HuH-7 (cell line): ENCODE measurements around the gene LYG2.
"Not testable (repeated sequence)": the region's sequence is repeated elsewhere in the genome, so short reads cannot be mapped to it uniquely, and the experiment has no call there.

Source experiments
- DNase-seq: peaks from one replicate; pipeline ENCODE4 v3.0.0; 2011; ENCODE audit warnings: low spot score

Gene LYG2, protein sequence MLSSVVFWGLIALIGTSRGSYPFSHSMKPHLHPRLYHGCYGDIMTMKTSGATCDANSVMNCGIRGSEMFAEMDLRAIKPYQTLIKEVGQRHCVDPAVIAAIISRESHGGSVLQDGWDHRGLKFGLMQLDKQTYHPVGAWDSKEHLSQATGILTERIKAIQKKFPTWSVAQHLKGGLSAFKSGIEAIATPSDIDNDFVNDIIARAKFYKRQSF

DNA sequence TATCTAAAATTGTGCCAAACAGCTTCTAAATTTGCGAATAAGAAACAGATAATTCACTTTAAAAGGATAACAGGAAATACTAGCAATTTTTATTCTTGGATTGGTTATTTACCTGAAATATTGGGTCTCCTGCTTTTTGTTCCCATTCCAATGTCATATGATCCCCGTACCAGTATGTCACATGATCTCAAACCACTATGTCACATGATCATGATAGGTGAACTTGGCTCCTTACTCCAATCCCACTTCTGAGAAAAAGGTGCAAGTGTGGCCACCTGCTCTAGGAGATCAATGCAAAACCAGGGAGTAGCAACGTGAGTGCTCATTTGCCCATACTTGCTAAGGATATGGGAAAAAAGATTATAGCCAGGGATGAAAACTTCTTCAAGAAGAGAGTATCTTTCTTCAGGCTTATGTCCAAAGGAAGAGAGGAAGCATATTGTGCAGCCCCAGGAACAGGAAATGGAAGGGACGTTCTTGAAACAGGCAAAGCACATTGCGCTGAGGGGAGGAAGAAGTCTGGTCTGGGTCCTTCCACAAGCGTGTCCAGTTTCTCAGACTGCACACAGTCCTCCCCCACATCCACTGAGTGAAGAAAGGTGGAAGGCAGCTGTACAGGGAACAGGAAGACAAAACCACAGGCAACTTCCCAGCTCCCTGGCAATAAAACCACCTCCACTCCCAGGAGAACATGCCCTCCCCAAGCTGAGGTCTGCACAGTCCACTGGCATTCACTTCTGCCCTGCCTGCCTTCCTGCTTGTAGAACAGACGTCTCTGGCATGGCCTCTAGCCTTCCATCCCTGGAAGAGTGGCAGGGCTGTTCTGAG, at the start of gene LYG2:
TSS of gene LYG2 (minus strand) at position 176 of the 828 bp plus-strand sequence. CDS start 1,406 bp downstream, outside the sequence.
- no peak for DNase-seq

DNA sequence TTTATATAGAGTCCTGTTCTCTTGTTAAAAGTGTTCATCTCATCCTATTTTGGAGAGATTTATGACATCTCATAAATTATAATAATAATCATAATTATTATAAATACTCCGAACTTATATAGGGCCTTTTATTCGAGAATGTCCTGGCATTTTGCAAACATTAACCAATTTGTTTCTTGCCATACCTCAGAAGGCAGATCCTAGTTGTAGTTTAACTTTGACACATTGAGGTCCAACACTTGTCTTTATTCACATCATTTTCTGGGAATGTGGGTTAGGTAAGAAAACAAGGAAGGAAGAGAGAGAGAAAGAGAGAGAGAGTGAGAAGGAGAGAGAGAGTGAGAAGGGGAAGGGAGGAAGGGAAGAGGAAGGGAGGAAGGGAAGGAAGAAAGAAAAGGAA, 45.6 kb upstream of the LYG2 start, which contains the start of gene LYG1:
TSS of gene LYG1 (minus strand) at position 101 of the 400 bp plus-strand sequence. CDS start 5,527 bp downstream, outside the sequence.
- DNase-seq, result not testable (repeated sequence)

DNA sequence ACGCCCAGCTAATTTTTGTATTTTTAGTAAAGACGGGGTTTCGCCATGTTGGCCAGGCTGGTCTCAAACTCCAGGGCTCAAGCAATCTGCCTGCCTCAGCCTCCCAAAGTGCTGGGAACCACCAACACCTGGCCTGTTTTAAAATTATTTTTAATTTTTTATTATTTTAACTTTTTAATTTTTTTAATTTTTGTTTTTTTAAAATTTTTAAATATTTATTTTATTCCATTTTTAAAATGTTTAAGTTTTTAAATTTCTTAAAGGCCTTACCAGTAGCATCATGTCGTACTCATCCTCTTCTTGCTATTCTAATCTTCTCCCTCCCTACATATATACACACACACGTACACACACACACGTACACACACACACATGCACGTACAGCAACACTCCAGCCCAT, 44.1 kb upstream of the LYG2 start:
- no peak for DNase-seq

DNA sequence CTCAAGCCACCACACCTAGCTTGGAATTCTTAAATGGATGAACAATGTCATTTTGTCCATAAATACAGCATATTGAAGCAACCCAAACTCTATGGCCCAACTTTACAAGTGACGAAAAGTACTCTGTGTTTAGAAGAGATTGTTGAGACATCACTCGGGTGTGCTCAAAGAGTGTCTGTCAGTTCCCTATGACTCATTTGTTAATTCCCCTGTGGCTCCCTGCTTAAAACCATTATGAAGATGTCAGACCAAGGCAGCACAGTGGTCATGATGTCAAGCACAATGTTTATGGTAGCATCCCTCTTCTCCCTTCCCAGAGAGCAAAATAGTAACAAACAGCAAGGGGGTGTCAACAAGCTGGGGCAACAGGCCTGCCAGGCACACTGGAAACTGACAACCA, 42.5 kb upstream of the LYG2 start:
- DNase-seq, result no peak

DNA sequence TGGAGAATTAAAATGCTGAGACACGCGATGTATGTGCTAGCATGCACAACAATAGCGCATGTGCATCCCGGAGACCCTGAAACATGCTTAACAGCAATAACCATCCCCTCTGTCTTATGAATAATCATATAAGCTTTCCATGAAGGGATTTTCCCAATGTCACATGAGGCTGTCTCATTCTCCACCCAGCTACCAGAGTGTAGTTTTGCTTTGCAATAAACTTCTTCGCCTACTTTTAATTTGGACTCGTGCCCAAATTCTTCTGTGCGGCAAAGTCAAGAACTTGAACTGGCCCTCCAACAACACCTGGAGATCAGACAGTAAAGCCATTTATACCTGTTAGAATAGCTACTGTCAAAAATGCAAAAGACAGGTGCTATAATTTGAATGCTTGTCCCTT, 30.1 kb upstream of the LYG2 start:
- no peak for DNase-seq

DNA sequence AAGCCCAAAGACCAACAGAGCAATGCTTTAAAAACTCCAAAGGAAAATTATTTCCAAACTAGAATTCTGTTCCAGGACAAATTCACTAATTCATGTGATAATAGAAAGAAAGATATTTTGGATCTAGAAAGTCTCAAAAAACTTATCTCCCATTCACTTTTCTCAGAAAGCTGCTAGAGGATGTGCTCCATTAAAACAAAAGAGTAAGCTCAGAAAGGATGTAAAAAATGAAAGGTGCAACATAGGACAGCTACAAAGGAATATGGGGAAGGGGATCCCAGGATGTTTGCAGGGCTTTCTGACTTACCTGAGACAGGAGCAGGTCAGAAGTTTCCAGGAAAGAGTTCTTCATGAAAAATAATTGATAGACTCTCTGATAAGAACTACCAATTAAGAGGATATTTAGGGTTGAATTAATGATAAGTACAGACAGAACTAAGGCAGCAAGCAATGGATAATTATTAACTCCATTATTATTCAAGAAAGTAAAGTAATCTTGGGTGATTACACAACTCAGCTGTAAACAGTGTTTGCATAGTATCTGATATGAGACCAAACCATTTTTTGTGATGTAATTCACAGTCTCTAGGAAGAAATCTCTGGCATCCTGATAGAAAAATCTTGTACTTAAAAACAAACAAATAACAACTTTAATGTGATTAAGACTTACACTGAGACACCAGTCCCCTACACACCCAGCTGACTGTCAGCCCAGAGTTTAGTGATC, 24.7 kb upstream of the LYG2 start:
- DNase-seq, result no peak

DNA sequence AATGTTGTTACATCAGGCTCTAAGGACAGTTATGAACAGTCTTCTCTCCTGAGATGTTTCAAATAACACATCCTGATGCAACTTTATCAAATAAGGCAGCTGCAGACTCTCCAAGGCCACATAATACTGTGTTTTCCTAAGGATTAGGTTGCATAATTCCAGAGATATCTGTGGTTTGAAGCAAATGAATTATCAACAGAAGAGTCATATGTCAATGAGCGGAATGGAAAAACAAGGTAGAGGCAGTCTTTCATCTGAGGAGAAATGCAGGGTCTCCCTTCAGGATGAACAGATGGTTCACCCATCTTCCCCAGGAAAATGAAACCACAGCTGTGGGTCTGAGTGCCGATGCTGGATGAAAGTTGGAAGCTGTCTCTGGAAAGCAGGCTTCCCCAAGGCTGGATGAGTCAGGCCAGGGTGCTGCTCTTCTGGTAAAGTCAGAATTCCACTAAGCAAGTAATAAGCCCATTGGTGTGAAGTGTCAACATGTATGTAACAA, 23.4 kb upstream of the LYG2 start:
- peak; percentile 43 for DNase-seq

DNA sequence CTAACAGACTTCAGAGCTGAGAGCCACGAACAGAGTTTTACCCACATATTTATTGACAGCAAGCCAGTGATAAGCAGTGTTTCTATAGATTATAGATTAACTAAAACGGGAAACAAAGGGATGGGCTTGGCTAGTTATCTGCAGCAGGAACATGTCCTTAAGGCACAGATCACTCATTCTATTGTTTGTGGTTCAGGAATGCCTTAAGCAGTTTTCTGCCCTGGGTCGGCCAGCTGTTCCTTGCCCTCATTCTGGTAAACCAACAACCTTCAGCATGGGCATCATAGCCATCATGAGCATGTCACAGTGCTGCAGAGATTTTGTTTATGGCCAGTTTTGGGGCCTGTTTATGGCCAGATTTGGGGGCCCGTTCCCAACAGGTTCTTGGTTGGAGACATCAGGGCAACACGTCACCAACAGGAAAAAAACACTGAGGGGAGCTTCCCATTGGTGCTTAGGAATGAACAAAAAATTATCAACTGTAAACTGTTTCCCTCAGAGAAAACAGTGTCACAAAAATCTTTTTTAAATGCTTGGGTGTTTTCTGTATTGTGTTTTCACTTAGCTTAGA, 22.8 kb upstream of the LYG2 start:
- not testable (repeated sequence) for DNase-seq

DNA sequence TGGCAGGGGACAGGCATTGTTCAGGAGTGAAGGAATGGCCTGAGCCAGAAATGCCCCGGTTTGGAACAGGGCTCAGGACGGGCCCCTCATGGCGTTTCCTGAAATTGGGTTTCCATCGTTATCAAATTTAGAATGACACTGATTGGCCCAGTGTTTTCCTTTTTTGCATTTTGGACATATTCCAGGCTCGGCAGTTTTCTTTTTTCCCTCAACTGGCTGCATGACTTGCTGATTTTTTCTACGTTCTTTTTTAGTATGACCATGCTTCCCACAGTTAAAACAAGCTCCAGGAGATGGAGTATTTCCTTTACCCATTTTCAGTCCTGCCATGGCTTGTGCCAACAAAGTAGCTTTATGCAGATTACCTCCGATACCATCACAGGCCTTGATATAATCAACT, 20.4 kb upstream of the LYG2 start:
- no peak for DNase-seq

DNA sequence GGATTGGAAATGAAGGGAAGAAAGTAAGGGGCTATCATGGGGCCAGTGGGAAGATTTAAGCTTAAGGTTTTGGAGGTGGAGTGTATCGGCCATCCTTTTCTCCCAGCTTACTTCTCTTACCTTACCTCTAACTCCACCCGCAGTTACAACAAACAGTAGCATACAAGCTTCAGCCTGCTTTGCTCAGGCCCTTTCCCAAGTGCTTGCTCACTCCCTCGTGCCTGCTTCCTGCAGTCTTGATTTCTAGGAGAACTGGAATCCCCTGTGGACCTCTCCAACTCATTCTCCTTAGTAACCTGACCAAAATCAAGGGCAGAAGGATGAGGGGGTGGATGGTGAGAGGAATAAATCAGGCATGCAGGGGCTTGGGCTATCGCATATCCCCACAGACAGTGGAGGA, 5.8 kb upstream of the LYG2 start:
- DNase-seq, result no peak

DNA sequence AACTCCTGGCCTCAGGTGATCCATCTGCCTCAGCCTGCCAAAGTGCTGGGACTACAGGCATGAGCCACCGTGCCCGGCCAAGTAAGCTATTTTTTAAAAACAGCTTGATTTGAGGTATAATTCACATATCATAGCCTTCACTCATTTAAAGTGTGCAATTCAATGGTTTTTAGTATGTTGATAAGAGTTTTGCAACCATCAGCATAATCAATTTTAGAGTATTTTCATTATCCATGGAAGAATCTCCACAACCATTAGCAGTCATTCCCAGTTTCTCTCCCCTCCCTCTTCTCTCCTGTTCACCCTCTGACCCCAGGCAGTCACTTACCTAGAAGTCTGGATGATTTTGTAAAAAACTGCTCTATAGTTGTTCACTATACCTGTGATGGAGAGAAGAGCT, 4.7 kb upstream of the LYG2 start:
- no peak for DNase-seq

DNA sequence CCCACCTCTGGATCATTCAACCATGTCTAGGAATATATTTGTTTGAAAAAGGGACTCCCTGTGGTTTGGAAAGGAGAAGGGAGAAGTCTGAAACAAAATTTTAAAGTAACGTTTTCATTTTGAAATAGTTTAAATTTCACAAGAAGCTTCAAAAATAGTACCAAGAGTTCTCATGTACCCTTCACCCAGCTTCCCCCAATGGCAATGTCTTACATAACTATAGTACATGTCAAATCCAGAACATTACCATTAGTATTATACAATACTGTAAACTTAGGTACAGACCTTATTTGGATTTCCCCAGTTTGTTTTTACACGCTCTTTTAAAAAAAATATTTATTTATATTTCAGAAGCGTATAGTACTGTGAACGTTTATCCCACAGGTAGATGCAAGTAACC, 4.0 kb upstream of the LYG2 start:
- no peak for DNase-seq

DNA sequence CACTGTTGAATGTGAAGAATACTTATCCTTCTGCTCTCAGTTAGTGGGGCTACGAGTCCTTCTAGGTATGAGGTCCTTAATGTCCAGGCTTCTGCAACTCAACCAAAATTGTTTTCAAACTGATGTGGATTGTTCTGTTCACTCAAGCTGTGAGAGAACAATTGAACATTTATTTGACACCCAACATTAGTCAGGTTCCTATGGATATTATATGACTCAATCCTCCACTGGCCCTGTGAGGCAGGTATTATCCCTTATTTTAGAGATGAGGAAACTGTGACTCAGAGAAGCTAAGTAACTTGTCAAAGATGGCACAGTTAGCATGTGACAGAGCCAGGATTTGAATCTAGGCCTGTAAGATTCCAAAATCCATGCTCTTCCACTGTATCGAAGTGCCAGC, 1.2 kb upstream of the LYG2 start:
- no peak for DNase-seq

DNA sequence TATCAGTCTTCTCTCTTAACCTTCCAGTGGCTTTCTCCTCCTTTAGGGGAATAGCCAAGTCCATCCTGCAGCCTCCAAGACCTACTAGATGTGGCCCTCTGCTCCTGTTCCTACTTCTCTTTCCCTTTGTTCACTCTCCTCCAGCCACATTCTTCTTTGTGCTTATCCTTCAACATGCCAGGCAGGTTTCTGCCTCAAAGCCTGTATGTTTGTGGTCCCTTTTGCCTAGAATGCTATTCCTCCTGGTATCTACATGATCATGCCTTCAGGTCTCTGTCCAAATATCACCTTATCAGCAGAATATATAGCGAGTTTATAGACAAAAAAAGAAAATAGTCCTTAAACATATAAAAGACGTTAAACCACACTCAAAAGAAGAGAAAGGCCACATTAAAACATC, 5.5 kb downstream of the LYG2 start:
- no peak for DNase-seq

DNA sequence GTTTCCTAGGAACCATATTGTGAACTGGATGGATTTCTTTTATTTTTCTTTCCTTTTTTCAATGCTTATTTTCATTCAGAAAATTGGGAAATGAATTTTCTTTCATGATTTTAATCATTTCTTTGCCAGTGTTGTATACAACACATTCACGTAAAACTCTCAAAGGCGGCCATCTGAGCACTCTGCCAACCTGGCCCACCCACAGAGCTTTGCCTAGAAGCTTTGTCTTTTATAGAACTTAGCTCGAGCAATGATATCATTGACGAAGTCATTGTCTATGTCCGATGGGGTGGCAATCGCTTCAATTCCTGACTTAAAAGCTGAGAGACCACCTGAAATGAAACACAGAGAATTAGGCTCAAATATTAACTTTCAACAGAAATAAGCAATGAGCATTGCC, 13.3 kb downstream of the LYG2 start:
- DNase-seq, result no peak

DNA sequence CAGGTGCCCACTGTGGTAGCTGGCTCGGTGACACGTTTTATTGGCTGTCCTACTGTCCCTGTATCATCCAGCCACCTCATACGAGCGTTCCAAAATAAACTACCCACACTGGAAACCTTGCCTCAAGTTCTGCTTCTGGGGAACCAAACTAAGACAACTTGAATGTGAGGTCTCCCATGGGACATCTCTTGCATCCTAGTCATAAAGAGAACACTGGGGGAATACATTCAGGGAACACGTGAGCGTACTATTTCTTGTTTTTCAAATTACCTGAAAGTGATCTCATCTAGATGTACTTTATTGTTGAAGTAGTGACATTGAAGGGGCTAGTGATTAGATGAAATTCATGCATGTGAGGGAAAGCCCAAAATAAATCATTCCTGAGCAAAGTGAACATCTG, 15.0 kb downstream of the LYG2 start:
- DNase-seq, result no peak

DNA sequence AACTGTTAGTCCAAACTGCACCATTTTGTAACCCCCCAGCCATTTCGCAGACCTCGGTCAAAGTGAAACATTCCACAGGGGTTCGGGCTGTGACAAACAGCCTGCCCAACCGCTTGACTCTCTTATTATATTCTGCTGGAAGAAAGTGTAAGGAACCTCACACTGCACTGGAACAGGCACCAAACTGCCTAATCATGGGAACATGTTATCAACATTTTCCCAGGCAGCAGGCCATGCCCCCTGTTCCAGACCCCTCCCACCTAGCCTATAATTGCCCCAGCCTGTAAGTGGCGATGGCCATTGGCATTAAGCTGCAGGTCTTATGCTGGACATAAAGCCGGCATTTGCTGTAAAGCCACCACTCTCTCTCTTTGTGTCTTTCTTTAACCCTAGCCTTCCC, 16.9 kb downstream of the LYG2 start:
- DNase-seq, result no peak

DNA sequence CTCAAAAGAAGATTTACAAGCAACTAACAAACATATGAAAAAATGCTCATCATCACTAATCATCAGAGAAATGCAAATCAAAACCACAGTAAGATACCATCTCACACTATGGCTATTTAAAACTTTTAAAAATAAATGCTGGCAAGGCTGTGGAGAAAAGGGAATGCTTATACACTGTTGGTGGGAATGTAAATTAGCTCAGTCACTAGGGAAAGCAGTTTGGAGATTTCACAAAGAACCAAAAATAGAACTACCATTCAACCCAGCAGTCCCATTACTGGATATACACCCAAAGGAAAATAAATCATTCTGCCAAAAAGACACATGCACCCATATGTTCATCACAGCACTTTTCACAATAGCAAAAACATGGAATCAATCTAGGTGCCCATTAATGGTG, 22.3 kb downstream of the LYG2 start:
- not testable (repeated sequence) for DNase-seq

DNA sequence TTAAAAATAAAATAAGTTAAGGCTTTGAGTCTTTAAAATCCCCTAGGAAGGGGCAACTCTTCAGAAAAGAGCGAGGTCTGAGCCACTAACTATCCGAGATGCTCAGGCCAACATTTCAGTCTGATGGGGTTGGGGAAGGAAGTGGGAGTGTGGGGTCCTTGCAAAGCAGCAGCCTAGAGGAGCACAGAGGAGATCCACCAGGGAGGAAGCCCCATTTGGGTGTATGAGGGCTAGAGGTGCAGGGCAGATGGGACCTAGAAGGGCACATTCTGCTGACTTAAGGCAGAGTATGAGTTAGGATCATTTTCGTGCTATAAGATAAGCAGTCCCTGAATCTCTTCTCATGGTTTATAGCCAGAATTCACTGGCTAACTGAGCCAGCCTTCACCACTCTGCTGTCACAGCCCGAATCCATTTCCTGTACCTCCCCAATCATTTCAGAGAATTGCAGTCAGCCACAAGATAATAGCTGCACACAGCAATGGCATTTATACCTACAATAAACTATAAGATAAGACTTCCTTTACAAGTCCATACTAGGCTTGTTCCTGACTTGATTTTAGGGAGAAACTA, 37.5 kb downstream of the LYG2 start:
- DNase-seq, result no peak

DNA sequence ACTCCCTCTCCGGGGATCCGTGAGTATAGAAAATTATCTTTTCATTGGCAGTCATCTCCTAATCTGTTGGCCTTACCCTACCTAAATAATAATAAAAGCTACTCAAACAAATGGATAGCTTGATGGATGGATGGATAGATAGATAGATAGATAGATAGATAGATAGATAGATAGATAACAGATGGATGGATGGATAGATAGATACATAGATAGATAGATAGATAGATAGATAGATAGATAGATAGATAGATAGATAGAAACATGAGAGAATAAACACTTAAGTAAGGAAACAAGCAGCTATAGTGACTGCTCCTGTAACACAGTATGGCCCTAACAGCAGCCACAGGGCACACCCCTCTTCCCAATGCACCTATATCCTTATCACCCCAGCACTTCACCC, 39.4 kb downstream of the LYG2 start:
- no peak for DNase-seq

DNA sequence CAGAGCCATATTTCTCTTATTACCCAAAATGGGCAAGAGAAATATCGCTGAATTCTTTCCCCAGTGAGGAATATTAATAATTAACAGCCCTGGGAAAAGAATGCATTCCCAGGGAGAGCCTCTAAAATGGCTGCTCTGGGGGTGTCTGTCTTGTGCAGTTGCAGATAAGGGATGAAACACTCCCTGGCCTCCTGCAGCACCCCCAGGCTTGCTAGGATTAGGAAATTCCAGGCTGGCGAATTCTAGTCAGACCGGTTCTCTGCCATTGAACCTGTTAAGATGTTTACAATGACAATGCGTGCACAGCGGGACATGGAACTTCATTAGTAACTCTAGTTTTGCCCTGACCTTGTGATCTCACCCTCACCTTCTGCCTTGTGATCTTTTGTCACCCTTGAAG, 50.0 kb downstream of the LYG2 start:
- DNase-seq, result no peak
